ENCODE measurements around the gene CCDC30.

The CCDC30 gene

GRCh38 chr1:42674682-42675081, 211.6 kb downstream of the CCDC30 start:
- no peak for DNase-seq (ENCODE audit: low read depth)
- no peak overlapping the region for H3K4me3 ChIP-seq (ENCODE audit: low read depth, low read length)
- no peak for TF ChIP-seq CTCF (IDR thresholded peaks at IDR 0.05; ENCODE audit: insufficient read depth, low read depth, low read length, missing control alignments)

GRCh38 chr1:42675467-42675866, 212.4 kb downstream of the CCDC30 start:
- no peak for DNase-seq (ENCODE audit: low read depth)
- no peak overlapping the region for H3K4me3 ChIP-seq (ENCODE audit: low read depth, low read length)
- no peak for TF ChIP-seq CTCF (IDR thresholded peaks at IDR 0.05; ENCODE audit: insufficient read depth, low read depth, low read length, missing control alignments)

GRCh38 chr1:42676534-42677087, 213.5 kb downstream of the CCDC30 start:
- DNase-seq (ENCODE audit: low read depth) = no peak

GRCh38 chr1:42679364-42679983, 216.4 kb downstream of the CCDC30 start:
- no peak overlapping the region for H3K4me3 ChIP-seq (ENCODE audit: low read depth, low read length)
- no peak for TF ChIP-seq CTCF (IDR thresholded peaks at IDR 0.05; ENCODE audit: insufficient read depth, low read depth, low read length, missing control alignments)
- no peak for DNase-seq (ENCODE audit: low read depth)

More at GRCh38 chr1:42676534-42677087, 213.5 kb downstream of the CCDC30 start:
- H3K4me3 ChIP-seq (ENCODE audit: low read depth, low read length) = no peak overlapping the region
- TF ChIP-seq CTCF (IDR thresholded peaks at IDR 0.05; ENCODE audit: insufficient read depth, low read depth, low read length, missing control alignments) = no peak

- no peak for DNase-seq (ENCODE audit: low read depth)
- TF ChIP-seq CTCF (IDR thresholded peaks at IDR 0.05; ENCODE audit: insufficient read depth, low read depth, low read length, missing control alignments) = no peak
- H3K4me3 ChIP-seq (ENCODE audit: low read depth, low read length) = no peak overlapping the region
Observed at GRCh38 chr1:42680055-42680454, 217.0 kb downstream of the CCDC30 start.

GRCh38 chr1:42680921-42681683, 218.0 kb downstream of the CCDC30 start:
- TF ChIP-seq CTCF (IDR thresholded peaks at IDR 0.05; ENCODE audit: insufficient read depth, low read depth, low read length, missing control alignments) = no peak
- peak overlapping the region; percentile 93 for H3K4me3 ChIP-seq (ENCODE audit: low read depth, low read length)
- DNase-seq (ENCODE audit: low read depth) = peak; percentile 35
